Keratinocyte (primary cell): ENCODE results near the gene CTNNA2. TPM values are rescaled to one million over a fixed set of nuclear protein-coding genes. Genes with fewer than 3 reads are reported as not detected.

Source experiments
- DNase-seq: peaks from one replicate; pipeline ENCODE4 v3.0.0-alpha.2; 2011; ENCODE audit warnings: low read depth, missing footprints, low spot score
- FAIRE-seq: peaks from 2 replicates; lab custom pipeline; 2011; peaks lifted over from hg19 to GRCh38; lab: Jason Lieb, UNC
- H2AFZ ChIP-seq: 2 replicates; pipeline ENCODE4 v1.6.0; 2012; ENCODE audit warnings: low read length, control low read depth, inconsistent platforms; ENCODE audit not compliant: control insufficient read depth
- H3K27ac ChIP-seq: 2 replicates; pipeline ENCODE4 v1.5.1; 2011; ENCODE audit warnings: low read length; ENCODE audit not compliant: control insufficient read depth, insufficient read depth
- H3K27me3 ChIP-seq: 3 replicates; pipeline ENCODE4 v1.6.0; 2011; ENCODE audit warnings: low read length; ENCODE audit not compliant: control insufficient read depth, insufficient read depth; ENCODE audit errors: extremely low read depth
- H3K36me3 ChIP-seq, 2 experiments: 2 replicates in 1 of 2; 3 replicates in 1 of 2; pipeline ENCODE4 v1.5.1; 2011; ENCODE audit warnings: low read length in 2 of 2, mild to moderate bottlenecking in 1 of 2; ENCODE audit not compliant: control insufficient read depth in 2 of 2, insufficient read depth in 2 of 2; ENCODE audit errors: extremely low read depth in 1 of 2
- H3K4me1 ChIP-seq: 3 replicates; pipeline ENCODE4 v1.5.1; 2011; ENCODE audit warnings: low read length; ENCODE audit not compliant: control insufficient read depth, insufficient read depth; ENCODE audit errors: extremely low read depth
- H3K4me2 ChIP-seq: 3 replicates; pipeline ENCODE4 v1.6.0; 2011; ENCODE audit warnings: low read depth, low read length; ENCODE audit not compliant: control insufficient read depth, insufficient read depth; ENCODE audit errors: extremely low read depth
- H3K4me3 ChIP-seq, 3 experiments: fragments of 200-600 bp in 1 of 3; sonication (generic) in 1 of 3; 2 replicates in 2 of 3; 3 replicates in 1 of 3; pipeline ENCODE4 v1.5.1; 2011 to 2016; ENCODE audit warnings: low read length in 3 of 3, mild to moderate bottlenecking in 3 of 3, control low read depth in 2 of 3, inconsistent platforms in 1 of 3, low read depth in 1 of 3, mixed read lengths in 1 of 3, mixed run types in 1 of 3, moderate library complexity in 1 of 3; ENCODE audit not compliant: control insufficient read depth in 2 of 3, insufficient read depth in 2 of 3; ENCODE audit errors: extremely low read depth in 1 of 3
- H3K79me2 ChIP-seq: 2 replicates; pipeline ENCODE4 v1.6.0; 2012; ENCODE audit warnings: low read length; ENCODE audit not compliant: control insufficient read depth, insufficient read depth
- H3K9ac ChIP-seq: 3 replicates; pipeline ENCODE4 v1.6.0; 2011; ENCODE audit warnings: low read length; ENCODE audit not compliant: control insufficient read depth, insufficient read depth; ENCODE audit errors: extremely low read depth
- H3K9me1 ChIP-seq: 3 replicates; pipeline ENCODE4 v1.6.0; 2011; ENCODE audit warnings: low read length; ENCODE audit not compliant: control insufficient read depth, insufficient read depth; ENCODE audit errors: extremely low read depth
- H3K9me3 ChIP-seq: 2 replicates; pipeline ENCODE4 v1.5.1; 2012; ENCODE audit warnings: low read depth, low read length; ENCODE audit not compliant: control insufficient read depth
- H4K20me1 ChIP-seq: 3 replicates; pipeline ENCODE4 v1.6.0; 2011; ENCODE audit warnings: low read length; ENCODE audit not compliant: control insufficient read depth, insufficient read depth; ENCODE audit errors: extremely low read depth
- EZH2 ChIP-seq: IDR thresholded peaks from one replicate; pipeline ENCODE4 v1.6.1; 2012; ENCODE audit warnings: inconsistent platforms, mild to moderate bottlenecking, low read length, moderate library complexity
- dilution Hi-C: fragments of 300-500 bp; cut with MboI; formaldehyde crosslinking; loops from one replicate; pipeline ENCODE4 v1.7.0; 2020; ENCODE audit warnings: low sequenced_read_pairs; ENCODE audit not compliant: extremely low pct_ligation_motif_present
- polyA plus RNA-seq, 5 experiments: library from polyadenylated mRNA; depleted of rRNA in 3 of 5; stranded (reverse) in 3 of 5; stranded (forward) in 1 of 5; unstranded in 1 of 5; fragments of >200 nt; gene quantifications; 1 replicate in 1 of 5; 2 replicates in 3 of 5; 3 replicates in 1 of 5; pipeline versions ENCODE4 v1.2.1 to v1.2.3, GENCODE V29; 2011 to 2012; ENCODE audit warnings: missing spikeins in 2 of 5, low read depth in 1 of 5, low replicate concordance in 1 of 5
- TF ChIP-seq, protein P1 (sequence below), 3 experiments: IDR thresholded peaks in 1 of 3; conservative IDR thresholded peaks in 1 of 3; optimal IDR thresholded peaks in 1 of 3; 2 replicates in 2 of 3; 3 replicates in 1 of 3; pipeline versions ENCODE3 to v1.5.1; 2011; ENCODE audit warnings: low read length in 3 of 3, mild to moderate bottlenecking in 3 of 3, moderate library complexity in 2 of 3, control low read depth in 1 of 3, inconsistent platforms in 1 of 3; ENCODE audit not compliant: insufficient read depth in 2 of 3; ENCODE audit errors: extremely low read depth in 1 of 3

CTNNA2 gene
- polyA plus RNA-seq, 1 donor (not counting 4 experiments of a cell fraction or from before 2014, with no cell fraction given): not detected

DNA sequence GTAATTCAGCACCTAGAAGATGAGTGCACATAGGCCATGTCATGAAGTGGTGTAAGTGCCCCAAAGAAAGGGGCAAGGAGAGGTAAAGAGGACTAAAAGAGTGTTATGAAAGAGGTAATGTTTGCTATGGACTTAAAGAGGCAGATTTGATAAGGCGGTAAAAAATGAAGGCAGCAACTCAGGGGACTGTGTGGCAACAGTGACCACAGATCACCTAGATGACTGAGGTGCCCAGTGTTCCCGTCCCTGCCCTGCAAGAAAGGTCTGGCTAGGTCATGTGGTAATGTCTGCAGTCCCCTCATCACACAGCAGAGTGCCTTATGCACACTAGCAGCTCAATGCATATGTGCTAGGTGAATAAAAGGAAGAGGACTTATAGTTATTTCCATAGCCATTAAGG is 434.9 kb downstream of the CTNNA2 start:
- FAIRE-seq: no peak
- H3K4me1 ChIP-seq: no peaks in the 10 kb centered on the region
- dilution Hi-C loops: no loop called here
- H3K36me3 ChIP-seq: no peaks in the 10 kb centered on the region
- no peaks in the 10 kb centered on the region for H4K20me1 ChIP-seq
- no peak overlapping the region for H2AFZ ChIP-seq
- H3K27me3 ChIP-seq: no peaks in the 10 kb centered on the region
- H3K9ac ChIP-seq: no peak overlapping the region
- H3K79me2 ChIP-seq: no peaks in the 10 kb centered on the region
- TF ChIP-seq EZH2: no peak
- TF ChIP-seq, protein P1, sequence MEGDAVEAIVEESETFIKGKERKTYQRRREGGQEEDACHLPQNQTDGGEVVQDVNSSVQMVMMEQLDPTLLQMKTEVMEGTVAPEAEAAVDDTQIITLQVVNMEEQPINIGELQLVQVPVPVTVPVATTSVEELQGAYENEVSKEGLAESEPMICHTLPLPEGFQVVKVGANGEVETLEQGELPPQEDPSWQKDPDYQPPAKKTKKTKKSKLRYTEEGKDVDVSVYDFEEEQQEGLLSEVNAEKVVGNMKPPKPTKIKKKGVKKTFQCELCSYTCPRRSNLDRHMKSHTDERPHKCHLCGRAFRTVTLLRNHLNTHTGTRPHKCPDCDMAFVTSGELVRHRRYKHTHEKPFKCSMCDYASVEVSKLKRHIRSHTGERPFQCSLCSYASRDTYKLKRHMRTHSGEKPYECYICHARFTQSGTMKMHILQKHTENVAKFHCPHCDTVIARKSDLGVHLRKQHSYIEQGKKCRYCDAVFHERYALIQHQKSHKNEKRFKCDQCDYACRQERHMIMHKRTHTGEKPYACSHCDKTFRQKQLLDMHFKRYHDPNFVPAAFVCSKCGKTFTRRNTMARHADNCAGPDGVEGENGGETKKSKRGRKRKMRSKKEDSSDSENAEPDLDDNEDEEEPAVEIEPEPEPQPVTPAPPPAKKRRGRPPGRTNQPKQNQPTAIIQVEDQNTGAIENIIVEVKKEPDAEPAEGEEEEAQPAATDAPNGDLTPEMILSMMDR (optimal IDR thresholded peaks at IDR 0.05 in 1 of 3, IDR thresholded peaks at IDR 0.05 in 1 of 3, conservative IDR thresholded peaks at IDR 0.05 in 1 of 3; ENCODE audit: extremely low read depth in 1 of 3, insufficient read depth in 2 of 3, low read length in 3 of 3): no peak
- H3K4me2 ChIP-seq: no peak overlapping the region
- no peaks in the 10 kb centered on the region for H3K9me1 ChIP-seq
- no peaks in the 10 kb centered on the region for H3K9me3 ChIP-seq
- no peak overlapping the region for H3K27ac ChIP-seq
- no peak for DNase-seq
- H3K4me3 ChIP-seq: no peak overlapping the region

DNA sequence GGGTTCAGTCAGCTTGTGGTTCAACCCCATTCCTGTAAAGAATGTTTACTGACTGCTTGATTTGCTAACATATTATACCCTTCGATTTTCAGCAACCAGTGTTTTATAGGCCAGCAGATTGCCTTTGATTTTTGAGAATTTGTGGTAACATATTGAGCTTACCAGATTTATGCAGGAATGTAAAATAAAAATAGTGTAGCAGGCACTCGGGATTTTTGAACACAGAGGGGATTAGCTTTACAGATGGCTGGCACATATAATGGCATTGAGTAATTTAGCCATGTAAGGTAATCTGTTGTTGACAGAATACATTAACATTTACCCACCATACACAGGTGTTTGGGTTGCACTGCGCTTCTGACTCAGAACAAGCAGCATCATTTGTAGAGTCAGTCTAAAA is 437.7 kb downstream of the CTNNA2 start:
- Histone ChIP-seq H3K9me1 (no peaks in the 10 kb centered on the region), H3K27me3 (no peaks in the 10 kb centered on the region), H3K79me2 (no peaks in the 10 kb centered on the region), H3K27ac (no peak overlapping the region), H4K20me1 (no peaks in the 10 kb centered on the region), H3K4me1 (no peaks in the 10 kb centered on the region), H3K36me3 (no peaks in the 10 kb centered on the region), H3K4me3 (no peak overlapping the region), H3K4me2 (no peak overlapping the region), H3K9me3 (no peaks in the 10 kb centered on the region), H3K9ac (no peak overlapping the region), H2AFZ (no peak overlapping the region)
- dilution Hi-C loops: no loop called here
- TF ChIP-seq EZH2: no peak
- TF ChIP-seq, protein P1 (optimal IDR thresholded peaks at IDR 0.05 in 1 of 3, IDR thresholded peaks at IDR 0.05 in 1 of 3, conservative IDR thresholded peaks at IDR 0.05 in 1 of 3; ENCODE audit: extremely low read depth in 1 of 3, insufficient read depth in 2 of 3, low read length in 3 of 3): no peak
- FAIRE-seq (no peak), DNase-seq (no peak)
